GM12875 (cell line): Measurements from ENCODE around the gene TEX2.

Experiments used
- H3K4me3 ChIP-seq: one replicate; pipeline ENCODE4 v1.5.1; 2011; ENCODE audit warnings: low read depth, low read length, control low read depth
- CTCF ChIP-seq: IDR thresholded peaks from 2 replicates; pipeline ENCODE4 v1.5.1; 2011; ENCODE audit warnings: low read depth, mild to moderate bottlenecking, control low read depth, inconsistent platforms, low read length, moderate library complexity, borderline replicate concordance; ENCODE audit not compliant: insufficient read depth

The TEX2 gene

DNA sequence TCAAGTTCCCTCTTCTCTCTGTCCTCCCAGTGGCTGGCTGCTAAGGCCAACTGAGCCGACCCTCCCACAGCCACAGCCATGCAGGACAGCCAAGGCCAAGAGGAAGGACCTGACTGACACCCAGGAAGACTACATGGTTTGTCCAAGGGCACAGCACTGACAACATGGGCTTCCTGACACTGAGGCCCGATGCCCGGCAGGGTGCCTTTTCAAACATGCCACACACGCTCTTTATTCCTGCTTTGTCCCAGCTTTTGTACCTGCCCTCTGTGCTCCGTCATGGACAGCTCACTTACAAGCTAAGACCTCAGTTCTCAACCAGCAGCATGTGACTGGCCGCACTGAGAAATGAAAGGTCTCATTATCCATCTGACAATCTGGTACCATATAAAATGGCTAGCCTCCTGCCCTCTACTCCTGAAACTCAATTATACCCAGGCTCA lies 45.8 kb downstream of the TEX2 start:
- no peak for TF ChIP-seq CTCF
- no peak overlapping the region for H3K4me3 ChIP-seq

DNA sequence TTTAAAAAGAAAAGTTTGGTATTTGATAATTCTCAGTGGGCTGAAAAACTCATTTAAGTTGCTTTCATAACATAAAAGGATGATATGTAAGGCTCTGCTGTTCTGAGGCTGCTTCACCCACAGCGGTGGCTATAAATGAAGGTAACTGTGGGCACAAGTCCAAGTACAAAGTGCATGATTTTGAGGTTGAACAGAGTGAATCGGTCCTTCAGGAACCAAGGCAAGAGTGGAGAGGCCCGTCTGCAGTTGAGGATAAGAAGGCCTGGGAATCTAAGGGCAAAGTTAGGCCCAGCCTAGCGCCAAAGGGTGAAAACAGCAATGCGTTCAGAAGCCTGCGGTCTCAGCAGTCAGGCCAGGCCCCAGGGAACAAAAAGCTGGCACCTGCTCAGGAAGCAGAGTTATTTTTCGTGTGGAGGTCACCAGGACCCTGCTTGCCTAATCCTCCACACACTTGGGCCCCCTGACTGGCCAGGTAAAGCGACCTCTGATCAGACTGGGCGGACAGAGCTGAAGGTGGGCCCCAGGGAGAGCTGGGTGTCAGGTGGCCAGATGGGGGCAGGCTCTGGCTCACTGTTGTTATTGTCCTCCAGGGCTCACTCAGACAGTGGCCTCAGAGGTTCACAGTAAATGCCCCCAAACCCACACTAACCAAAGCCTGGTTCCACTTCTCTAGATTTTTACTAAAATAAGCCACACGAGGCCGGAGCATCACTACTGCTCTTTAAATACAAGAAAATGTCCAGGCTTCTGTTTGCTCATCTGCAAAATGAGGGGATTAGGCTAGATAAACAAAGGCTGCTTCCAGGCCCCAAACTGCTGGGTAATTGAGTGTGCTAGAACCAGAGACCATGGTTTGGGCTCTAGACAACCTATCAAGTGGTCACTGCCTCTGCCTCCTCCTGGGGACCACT lies 46.5 kb downstream of the TEX2 start:
- peak; percentile 37; the same call in 1 of the 2 replicates for TF ChIP-seq CTCF
- no peak overlapping the region for H3K4me3 ChIP-seq

GRCh38 chr17:64216000-64216337 lies 47.1 kb downstream of the TEX2 start:
- no peak for TF ChIP-seq CTCF
- H3K4me3 ChIP-seq: no peak overlapping the region

DNA sequence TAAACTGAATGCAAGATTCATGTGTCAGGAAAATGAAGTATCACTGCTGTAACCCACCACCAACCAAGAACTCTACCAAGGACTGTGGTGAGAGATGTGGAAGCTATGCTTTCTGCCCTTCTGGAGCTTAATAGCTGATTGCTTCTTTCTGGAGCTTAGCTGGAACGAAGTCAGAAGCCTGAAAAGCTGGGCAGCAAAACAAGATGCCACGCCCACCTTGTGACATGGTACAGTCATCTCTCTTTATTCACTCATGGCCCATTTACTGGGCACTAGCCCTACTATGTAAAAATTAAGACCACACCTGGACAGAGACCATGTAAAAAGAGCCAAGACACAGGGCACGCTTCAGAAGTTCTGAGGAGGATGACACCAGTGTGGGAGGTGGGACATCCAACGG lies 48.1 kb downstream of the TEX2 start:
- no peak overlapping the region for H3K4me3 ChIP-seq
- no peak for TF ChIP-seq CTCF

GRCh38 chr17:64213995-64214811 lies 48.9 kb downstream of the TEX2 start:
- TF ChIP-seq CTCF: no peak
- H3K4me3 ChIP-seq: no peak overlapping the region

- TF ChIP-seq CTCF: no peak
- H3K4me3 ChIP-seq: no peak overlapping the region
These were observed 50.9 kb downstream of the TEX2 start for GRCh38 chr17:64212122-64212521.
